Measurements from ENCODE around the gene PDLIM3.
"Not testable (repeated sequence)": the region's sequence is repeated elsewhere in the genome, so short reads cannot be mapped to it uniquely, and the experiment has no call there.

Gene PDLIM3

GRCh38 chr4:185520119-185520518, 15.2 kb downstream of the PDLIM3 start:
- DNase-seq (ENCODE audit: low read depth in 2 of 2) = no peak

GRCh38 chr4:185518494-185518893, 16.8 kb downstream of the PDLIM3 start:
- no peak for DNase-seq (ENCODE audit: low read depth in 2 of 2)

GRCh38 chr4:185518069-185518468, 17.2 kb downstream of the PDLIM3 start:
- DNase-seq (ENCODE audit: low read depth in 2 of 2) = no peak

GRCh38 chr4:185515248-185515647, 20.1 kb downstream of the PDLIM3 start:
- DNase-seq (ENCODE audit: low read depth in 2 of 2) = no peak

- DNase-seq (ENCODE audit: low read depth in 2 of 2) = no peak
These were observed 21.1 kb downstream of the PDLIM3 start for GRCh38 chr4:185514182-185514697.

GRCh38 chr4:185513489-185514181, 21.7 kb downstream of the PDLIM3 start:
- DNase-seq (ENCODE audit: low read depth in 2 of 2) = no peak

- DNase-seq (ENCODE audit: low read depth in 2 of 2) = no peak
These were observed 22.8 kb downstream of the PDLIM3 start for GRCh38 chr4:185512516-185512915.

- DNase-seq (ENCODE audit: low read depth in 2 of 2) = not testable (repeated sequence)
These were observed 24.1 kb downstream of the PDLIM3 start for GRCh38 chr4:185511243-185511642.

- DNase-seq (ENCODE audit: low read depth in 2 of 2) = no peak
These were observed 24.5 kb downstream of the PDLIM3 start for GRCh38 chr4:185510806-185511205.

- DNase-seq (ENCODE audit: low read depth in 2 of 2) = no peak
These were observed 27.1 kb downstream of the PDLIM3 start for GRCh38 chr4:185508181-185508580.

GRCh38 chr4:185506422-185506821, 28.9 kb downstream of the PDLIM3 start:
- no peak for DNase-seq (ENCODE audit: low read depth in 2 of 2)

GRCh38 chr4:185504098-185505047, 30.9 kb downstream of the PDLIM3 start:
- DNase-seq (ENCODE audit: low read depth in 2 of 2) = no peak

GRCh38 chr4:185502386-185502785, 32.9 kb downstream of the PDLIM3 start:
- DNase-seq (ENCODE audit: low read depth in 2 of 2) = no peak

- no peak for DNase-seq (ENCODE audit: low read depth in 2 of 2)
These were observed 34.7 kb downstream of the PDLIM3 start for GRCh38 chr4:185500576-185500975.

GRCh38 chr4:185500035-185500434, 35.3 kb downstream of the PDLIM3 start:
- DNase-seq (ENCODE audit: low read depth in 2 of 2) = no peak

GRCh38 chr4:185488650-185489049, 46.7 kb downstream of the PDLIM3 start:
- DNase-seq (ENCODE audit: low read depth in 2 of 2) = no peak

- no peak for DNase-seq (ENCODE audit: low read depth in 2 of 2)
These were observed 53.9 kb downstream of the PDLIM3 start for GRCh38 chr4:185481401-185481800.

- DNase-seq (ENCODE audit: low read depth in 2 of 2) = no peak
These were observed 55.1 kb downstream of the PDLIM3 start for GRCh38 chr4:185480016-185480732.

GRCh38 chr4:185479507-185479971, 55.8 kb downstream of the PDLIM3 start:
- no peak for DNase-seq (ENCODE audit: low read depth in 2 of 2)

GRCh38 chr4:185473247-185473646, 62.1 kb downstream of the PDLIM3 start:
- no peak for DNase-seq (ENCODE audit: low read depth in 2 of 2)

GRCh38 chr4:185472103-185472542, 63.2 kb downstream of the PDLIM3 start:
- no peak for DNase-seq (ENCODE audit: low read depth in 2 of 2)

Data from stimulated activated CD4-positive, alpha-beta T cell treated with anti-CD3 and anti-CD28 coated beads, Interleukin-12 subunit alpha, Interleukin-12 subunit beta, amount 100 ng/mL, for 24 hours (primary cell).